WERI-Rb-1 (cell line): ENCODE measurements around the gene MSANTD1.

Experiments
- DNase-seq: peaks from one replicate; pipeline ENCODE4 v3.0.0-alpha.2; 2020
- H3K27ac ChIP-seq: fragments of 250-450 bp; sonication (Bioruptor Pico); 2 replicates; pipeline ENCODE4 v1.5.1; 2020; ENCODE audit warnings: mild to moderate bottlenecking, moderate library complexity
- H3K27me3 ChIP-seq: fragments of 250-450 bp; sonication (Bioruptor Pico); 2 replicates; pipeline ENCODE4 v1.5.1; 2021; ENCODE audit warnings: mild to moderate bottlenecking, low read depth, moderate library complexity; ENCODE audit not compliant: insufficient read depth, severe bottlenecking
- H3K36me3 ChIP-seq: fragments of 250-450 bp; sonication (Bioruptor Pico); 2 replicates; pipeline ENCODE4 v1.5.1; 2020; ENCODE audit warnings: mild to moderate bottlenecking, moderate library complexity
- H3K4me3 ChIP-seq: 2 replicates; pipeline ENCODE4 v1.5.1; 2011; ENCODE audit warnings: low read depth, mild to moderate bottlenecking, control low read depth, low read length
- H3K9me3 ChIP-seq: fragments of 250-450 bp; sonication (Bioruptor Pico); 2 replicates; pipeline ENCODE4 v1.5.1; 2021; ENCODE audit warnings: mild to moderate bottlenecking, moderate library complexity; ENCODE audit not compliant: severe bottlenecking
- TF ChIP-seq, protein P1 (sequence below): IDR thresholded peaks from 2 replicates; pipeline ENCODE4 v1.5.1; 2011; ENCODE audit warnings: low read depth, mild to moderate bottlenecking, control low read depth, inconsistent platforms, low read length

Gene MSANTD1

DNA sequence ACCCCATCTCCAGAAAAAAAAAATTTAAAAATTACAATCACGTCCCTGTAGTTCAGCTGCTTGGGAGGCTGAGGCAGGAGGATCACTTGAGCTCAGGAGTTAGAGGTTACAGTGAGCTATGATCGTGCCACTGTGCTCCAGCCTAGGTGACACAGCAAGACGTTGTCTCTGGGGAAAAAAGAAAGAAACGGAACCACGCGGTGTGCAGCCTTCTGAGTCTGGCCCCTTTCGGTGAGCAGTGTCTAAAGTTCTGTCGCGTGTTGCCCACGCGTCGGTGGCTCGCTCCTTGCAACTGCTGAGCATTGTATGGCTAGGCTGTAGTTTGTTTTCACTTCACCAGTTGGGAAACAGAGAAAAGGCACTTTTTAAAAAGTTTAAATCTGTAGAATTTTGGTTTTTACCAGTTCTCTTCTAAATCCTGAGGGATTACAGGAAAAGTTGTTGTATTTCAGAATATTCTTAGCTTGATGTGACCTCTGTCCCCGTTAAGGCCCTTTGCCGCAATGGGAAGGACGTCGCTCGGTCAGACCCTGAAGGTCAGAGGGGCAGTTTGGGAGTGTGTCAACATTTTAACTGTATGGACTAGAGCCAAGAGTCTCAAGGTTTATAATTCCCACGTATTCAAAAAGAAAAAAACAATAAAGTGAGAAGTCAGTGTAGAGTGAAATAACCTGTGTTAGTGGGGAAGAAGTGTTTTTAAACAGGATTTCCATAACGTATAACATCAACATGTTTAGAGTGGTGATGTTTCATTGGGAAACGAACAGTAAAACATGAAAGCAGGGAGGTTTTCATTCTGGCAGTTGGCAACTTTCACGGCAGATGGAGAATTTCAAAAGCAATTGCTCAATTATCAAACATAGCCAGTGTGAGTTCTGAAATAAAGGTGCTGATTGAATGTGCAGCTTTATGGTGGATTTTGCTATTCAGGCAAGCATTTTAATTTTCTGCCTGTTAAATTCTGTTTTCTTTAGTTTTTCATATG is 45.8 kb upstream of the MSANTD1 start:
- DNase-seq = no peak
- Histone ChIP-seq H3K9me3 (no peaks in the 10 kb centered on the region), H3K27ac (no peak overlapping the region), H3K36me3 (peaks cover 60% of the 10 kb centered on the region), H3K27me3 (no peaks in the 10 kb centered on the region), H3K4me3 (no peak overlapping the region)
- TF ChIP-seq, protein P1, sequence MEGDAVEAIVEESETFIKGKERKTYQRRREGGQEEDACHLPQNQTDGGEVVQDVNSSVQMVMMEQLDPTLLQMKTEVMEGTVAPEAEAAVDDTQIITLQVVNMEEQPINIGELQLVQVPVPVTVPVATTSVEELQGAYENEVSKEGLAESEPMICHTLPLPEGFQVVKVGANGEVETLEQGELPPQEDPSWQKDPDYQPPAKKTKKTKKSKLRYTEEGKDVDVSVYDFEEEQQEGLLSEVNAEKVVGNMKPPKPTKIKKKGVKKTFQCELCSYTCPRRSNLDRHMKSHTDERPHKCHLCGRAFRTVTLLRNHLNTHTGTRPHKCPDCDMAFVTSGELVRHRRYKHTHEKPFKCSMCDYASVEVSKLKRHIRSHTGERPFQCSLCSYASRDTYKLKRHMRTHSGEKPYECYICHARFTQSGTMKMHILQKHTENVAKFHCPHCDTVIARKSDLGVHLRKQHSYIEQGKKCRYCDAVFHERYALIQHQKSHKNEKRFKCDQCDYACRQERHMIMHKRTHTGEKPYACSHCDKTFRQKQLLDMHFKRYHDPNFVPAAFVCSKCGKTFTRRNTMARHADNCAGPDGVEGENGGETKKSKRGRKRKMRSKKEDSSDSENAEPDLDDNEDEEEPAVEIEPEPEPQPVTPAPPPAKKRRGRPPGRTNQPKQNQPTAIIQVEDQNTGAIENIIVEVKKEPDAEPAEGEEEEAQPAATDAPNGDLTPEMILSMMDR = no peak

- no peak overlapping the region for H3K4me3 ChIP-seq
- DNase-seq = no peak
- no peaks in the 10 kb centered on the region for H3K9me3 ChIP-seq
- no peaks in the 10 kb centered on the region for H3K27me3 ChIP-seq
- no peak overlapping the region for H3K27ac ChIP-seq
- H3K36me3 ChIP-seq = peaks cover 60% of the 10 kb centered on the region
- TF ChIP-seq, protein P1 = no peak
Observed at GRCh38 chr4:3203971-3204431, 45.0 kb upstream of the MSANTD1 start.

GRCh38 chr4:3205995-3206394 is 43.0 kb upstream of the MSANTD1 start:
- Histone ChIP-seq H3K9me3 (no peaks in the 10 kb centered on the region), H3K27me3 (no peaks in the 10 kb centered on the region), H3K4me3 (no peak overlapping the region), H3K27ac (no peak overlapping the region), H3K36me3 (peaks cover 61% of the 10 kb centered on the region)
- TF ChIP-seq, protein P1 = no peak
- DNase-seq = no peak

DNA sequence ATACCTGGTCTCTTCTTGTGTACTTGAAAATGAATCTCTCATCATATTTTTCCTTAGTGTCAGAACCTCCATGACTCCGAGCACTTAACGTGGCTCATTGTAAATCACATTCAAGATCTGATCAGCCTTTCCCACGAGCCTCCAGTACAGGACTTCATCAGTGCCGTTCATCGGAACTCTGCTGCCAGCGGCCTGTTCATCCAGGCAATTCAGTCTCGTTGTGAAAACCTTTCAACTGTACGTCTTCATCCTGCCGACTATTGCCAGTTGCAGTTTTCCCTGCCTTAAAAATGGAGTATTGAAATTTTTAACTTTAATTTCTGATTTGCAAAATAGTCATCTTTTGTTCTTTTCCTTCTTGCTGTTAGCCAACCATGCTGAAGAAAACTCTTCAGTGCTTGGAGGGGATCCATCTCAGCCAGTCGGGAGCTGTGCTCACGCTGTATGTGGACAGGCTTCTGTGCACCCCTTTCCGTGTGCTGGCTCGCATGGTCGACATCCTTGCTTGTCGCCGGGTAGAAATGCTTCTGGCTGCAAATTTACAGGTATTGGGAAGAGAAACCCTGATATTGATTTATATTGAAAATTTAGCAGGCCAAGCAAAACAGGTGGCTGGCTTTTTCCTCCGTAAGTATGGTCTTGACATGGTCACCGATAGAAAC is 42.4 kb upstream of the MSANTD1 start:
- Histone ChIP-seq H3K36me3 (peaks cover 64% of the 10 kb centered on the region), H3K9me3 (no peaks in the 10 kb centered on the region), H3K27ac (no peak overlapping the region), H3K4me3 (no peak overlapping the region), H3K27me3 (no peaks in the 10 kb centered on the region)
- no peak for DNase-seq
- TF ChIP-seq, protein P1 = no peak

DNA sequence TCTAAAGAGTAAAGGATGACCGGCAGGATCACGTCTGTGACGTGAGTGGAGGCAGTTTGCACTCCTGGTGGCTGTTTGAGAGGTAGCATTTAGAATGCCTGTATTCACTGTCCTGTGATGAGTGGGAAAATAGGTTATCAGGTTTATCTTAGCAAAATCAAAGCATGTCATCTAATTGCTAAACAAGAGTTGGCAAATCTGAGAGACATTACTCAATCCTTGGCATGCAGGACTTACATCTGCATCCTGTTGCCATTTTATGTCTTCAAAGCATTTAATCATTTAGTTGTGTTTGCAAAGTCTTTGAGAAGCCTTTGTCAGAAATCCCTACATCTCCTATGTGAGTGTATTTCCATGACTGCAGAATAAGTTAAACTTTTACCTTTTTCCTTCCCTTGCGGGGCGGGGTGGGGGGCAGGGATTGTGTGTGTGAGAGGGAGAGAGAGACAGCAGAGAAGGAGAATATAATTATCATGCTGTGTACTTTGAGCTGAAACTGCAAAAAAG is 41.4 kb upstream of the MSANTD1 start:
- no peak for DNase-seq
- no peak overlapping the region; the same call in 1 of the 2 replicates for H3K27ac ChIP-seq
- TF ChIP-seq, protein P1 = no peak
- no peaks in the 10 kb centered on the region for H3K27me3 ChIP-seq
- H3K9me3 ChIP-seq = no peaks in the 10 kb centered on the region
- H3K4me3 ChIP-seq = no peak overlapping the region
- H3K36me3 ChIP-seq = peaks cover 70% of the 10 kb centered on the region
